GM03348 (cell line): ENCODE measurements around the gene ARMH1.
"Not testable (repeated sequence)": the region's sequence is repeated elsewhere in the genome, so short reads cannot be mapped to it uniquely, and the experiment has no call there.

ENCODE experiments used
- DNase-seq: peaks from one replicate; pipeline ENCODE4 v3.0.0; 2012; ENCODE audit warnings: low spot score

Gene ARMH1

GRCh38 chr1:44695671-44696070 lies 21.2 kb downstream of the ARMH1 start:
- no peak for DNase-seq

GRCh38 chr1:44696101-44696500 lies 21.6 kb downstream of the ARMH1 start:
- DNase-seq: no peak

GRCh38 chr1:44696789-44697345 lies 22.4 kb downstream of the ARMH1 start:
- DNase-seq: no peak

- DNase-seq: no peak
Measured at GRCh38 chr1:44698138-44698537, 23.6 kb downstream of the ARMH1 start.

- not testable (repeated sequence) for DNase-seq
Measured at GRCh38 chr1:44699375-44699774, 24.9 kb downstream of the ARMH1 start.

- DNase-seq: no peak
Measured at GRCh38 chr1:44700573-44700972, 26.1 kb downstream of the ARMH1 start.

GRCh38 chr1:44701141-44701573 lies 26.6 kb downstream of the ARMH1 start:
- DNase-seq: no peak

GRCh38 chr1:44705470-44705869 lies 31.0 kb downstream of the ARMH1 start:
- no peak for DNase-seq

- no peak for DNase-seq
Measured at GRCh38 chr1:44705938-44706337, 31.4 kb downstream of the ARMH1 start.

- DNase-seq: peak; percentile 89
Measured at GRCh38 chr1:44707112-44707881, 32.8 kb downstream of the ARMH1 start.

- peak; percentile 78 for DNase-seq
Measured at GRCh38 chr1:44707959-44708831, 33.7 kb downstream of the ARMH1 start.

- no peak for DNase-seq
Measured at GRCh38 chr1:44713321-44713781, 38.8 kb downstream of the ARMH1 start.

- DNase-seq: no peak
Measured at GRCh38 chr1:44714532-44714931, 40.0 kb downstream of the ARMH1 start.

- peak; percentile 89 for DNase-seq
Measured at GRCh38 chr1:44714944-44715571, 40.5 kb downstream of the ARMH1 start.

- DNase-seq: no peak
Measured at GRCh38 chr1:44717156-44717555, 42.6 kb downstream of the ARMH1 start.

GRCh38 chr1:44717653-44718052 lies 43.1 kb downstream of the ARMH1 start:
- no peak for DNase-seq

- no peak for DNase-seq
Measured at GRCh38 chr1:44718091-44718490, 43.6 kb downstream of the ARMH1 start.

- no peak for DNase-seq
Measured at GRCh38 chr1:44719318-44719717, 44.8 kb downstream of the ARMH1 start.

GRCh38 chr1:44720281-44720680 lies 45.8 kb downstream of the ARMH1 start:
- DNase-seq: no peak

- DNase-seq: no peak
Measured at GRCh38 chr1:44721485-44722361, 47.2 kb downstream of the ARMH1 start.

GRCh38 chr1:44723064-44723463 lies 48.5 kb downstream of the ARMH1 start:
- DNase-seq: no peak
